Measurements from ENCODE around the gene GALNT18. TPM values are rescaled to one million over a fixed set of nuclear protein-coding genes. Genes with fewer than 3 reads are reported as not detected.

Gene GALNT18
- 1 to 10 TPM; 3.6 to 3.8 TPM for total RNA-seq

GRCh38 chr11:11621573-11622339 is at the start of gene GALNT18:
TSS of gene GALNT18 (minus strand) at chr11:11622005.
- ChIA-PET CTCF (interaction anchor here (0.8 to 1.4 kb wide), 2 partner anchors 9 to 10 kb away, joined by 3 read pairs; no protein-coding TSS in a partner anchor), POLR2A (no interaction called here)

DNA sequence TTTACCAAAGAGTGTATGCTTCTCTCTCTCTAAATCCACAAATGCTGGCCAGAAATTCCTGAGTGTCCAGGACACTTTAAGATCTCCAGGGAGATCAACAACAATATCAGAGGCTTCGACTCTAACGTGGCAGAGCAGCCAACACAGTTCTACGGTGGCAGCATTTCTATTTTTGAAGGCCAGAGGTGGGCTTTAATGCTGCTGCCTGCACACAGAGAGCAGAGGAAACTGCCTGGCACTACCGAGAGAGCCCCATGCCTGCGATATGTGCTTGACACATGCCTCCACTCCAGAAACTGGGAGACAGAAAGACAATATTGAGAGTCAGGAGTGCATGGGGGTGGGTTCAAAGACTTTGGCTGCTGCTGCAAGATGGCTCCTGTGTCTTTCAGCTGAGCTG is 48.8 kb upstream of the GALNT18 start:
- ChIA-PET POLR2A (no interaction called here), CTCF (no interaction called here)

GRCh38 chr11:11669233-11669846 is 47.5 kb upstream of the GALNT18 start:
- CTCF ChIA-PET = no interaction called here

GRCh38 chr11:11668781-11669180 is 47.0 kb upstream of the GALNT18 start:
- POLR2A ChIA-PET = no interaction called here
- CTCF ChIA-PET = no interaction called here

More at GRCh38 chr11:11669233-11669846, 47.5 kb upstream of the GALNT18 start:
- POLR2A ChIA-PET = no interaction called here

DNA sequence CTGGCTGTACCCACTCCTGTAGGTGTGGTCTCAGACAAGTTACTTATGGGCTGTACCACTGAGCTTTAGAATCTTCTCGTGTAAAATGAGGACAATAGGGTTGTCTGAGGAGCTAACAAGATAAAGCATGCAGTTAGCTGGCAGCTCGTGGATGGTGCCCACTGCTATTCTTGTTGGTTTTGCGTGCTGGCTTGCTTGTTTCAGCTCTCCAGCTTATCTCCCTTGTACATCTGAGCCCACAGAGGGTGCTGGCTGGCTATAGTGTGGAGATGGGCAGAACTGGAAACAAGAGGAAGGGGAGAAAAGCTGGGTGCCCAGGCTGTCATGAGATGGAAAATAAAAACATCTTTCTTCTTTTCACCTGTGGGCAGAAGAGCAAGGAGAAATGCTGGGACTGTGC is 46.5 kb upstream of the GALNT18 start:
- POLR2A ChIA-PET = no interaction called here
- CTCF ChIA-PET = no interaction called here

DNA sequence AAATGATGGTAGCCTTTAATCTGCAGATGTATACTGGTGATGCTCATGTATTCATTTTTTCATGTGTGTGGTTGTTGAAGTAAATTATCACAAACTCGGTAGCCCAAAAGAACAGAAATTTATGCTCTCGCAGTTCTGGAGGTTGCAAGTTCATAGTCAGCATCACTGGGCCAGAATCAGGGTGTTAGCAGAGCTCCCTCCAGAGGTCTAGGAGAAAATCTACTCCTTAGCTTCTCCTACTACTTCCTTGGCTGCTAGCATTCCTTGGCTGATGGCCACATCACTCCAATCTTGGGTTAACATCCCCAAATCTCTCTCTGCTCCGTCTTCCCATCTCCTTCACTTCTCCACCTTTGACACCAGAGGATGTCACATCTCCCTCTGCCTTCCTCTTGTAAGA is 45.3 kb upstream of the GALNT18 start:
- POLR2A ChIA-PET = no interaction called here

DNA sequence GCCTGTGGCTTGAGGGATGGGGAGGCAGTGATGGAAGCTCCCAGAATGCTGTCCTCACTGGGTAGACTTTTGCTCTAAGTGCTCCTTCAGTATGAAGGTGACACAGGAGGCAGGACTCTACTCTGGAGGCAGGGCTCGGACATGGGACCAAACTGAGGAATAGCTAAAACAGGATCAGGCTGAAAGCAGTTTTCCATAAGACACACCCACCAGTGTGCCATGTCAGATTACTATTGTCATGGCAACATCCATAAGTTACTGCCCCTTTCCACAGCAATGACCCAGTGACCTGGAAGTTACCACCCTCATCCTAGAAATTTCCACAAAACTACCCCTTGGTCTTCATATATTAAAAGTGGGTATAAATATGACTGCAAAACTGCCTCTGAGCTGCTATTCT is 43.6 kb upstream of the GALNT18 start:
- CTCF ChIA-PET = no interaction called here
- POLR2A ChIA-PET = no interaction called here

More for the DNA sequence above, 45.3 kb upstream of the GALNT18 start:
- CTCF ChIA-PET = no interaction called here

DNA sequence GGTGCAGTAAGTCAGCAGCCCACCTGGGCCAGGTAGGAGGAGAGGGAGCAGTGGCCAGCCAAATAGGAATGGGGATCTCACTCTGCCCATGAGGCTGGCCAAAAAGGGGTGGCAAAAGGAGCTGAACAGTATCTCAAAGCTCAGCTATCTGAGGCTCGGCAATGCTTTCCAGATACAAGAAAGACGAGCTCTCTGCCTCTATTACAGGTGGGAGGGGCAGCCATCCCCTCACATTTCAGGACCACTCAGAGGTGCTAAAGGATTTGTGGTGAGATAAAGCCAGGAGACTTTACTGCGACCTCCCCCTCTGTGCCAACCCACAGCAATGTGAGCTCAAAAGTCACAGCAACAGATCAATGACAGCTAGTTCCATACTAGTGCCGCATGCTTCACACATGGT is 42.1 kb upstream of the GALNT18 start:
- POLR2A ChIA-PET = no interaction called here
- CTCF ChIA-PET = no interaction called here

DNA sequence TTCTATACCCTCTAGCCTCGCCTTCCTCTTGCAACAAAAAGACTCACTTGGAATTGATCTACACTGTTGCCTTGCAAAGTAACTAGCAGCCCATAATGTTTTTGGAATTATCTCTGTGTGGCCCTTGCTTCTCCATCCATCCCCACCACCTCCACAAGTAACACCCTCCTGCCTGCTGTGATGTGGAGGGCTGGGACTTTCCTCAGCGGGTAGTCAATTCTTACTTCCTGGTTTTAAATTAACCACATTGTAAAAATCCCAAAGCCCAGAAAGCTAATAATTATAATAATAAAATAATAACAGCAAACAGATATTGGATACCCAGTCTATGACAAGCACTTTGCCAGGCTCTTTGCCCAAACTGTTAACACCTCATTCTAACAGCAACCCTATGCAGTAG is 40.8 kb upstream of the GALNT18 start:
- POLR2A ChIA-PET = no interaction called here
- CTCF ChIA-PET = no interaction called here

DNA sequence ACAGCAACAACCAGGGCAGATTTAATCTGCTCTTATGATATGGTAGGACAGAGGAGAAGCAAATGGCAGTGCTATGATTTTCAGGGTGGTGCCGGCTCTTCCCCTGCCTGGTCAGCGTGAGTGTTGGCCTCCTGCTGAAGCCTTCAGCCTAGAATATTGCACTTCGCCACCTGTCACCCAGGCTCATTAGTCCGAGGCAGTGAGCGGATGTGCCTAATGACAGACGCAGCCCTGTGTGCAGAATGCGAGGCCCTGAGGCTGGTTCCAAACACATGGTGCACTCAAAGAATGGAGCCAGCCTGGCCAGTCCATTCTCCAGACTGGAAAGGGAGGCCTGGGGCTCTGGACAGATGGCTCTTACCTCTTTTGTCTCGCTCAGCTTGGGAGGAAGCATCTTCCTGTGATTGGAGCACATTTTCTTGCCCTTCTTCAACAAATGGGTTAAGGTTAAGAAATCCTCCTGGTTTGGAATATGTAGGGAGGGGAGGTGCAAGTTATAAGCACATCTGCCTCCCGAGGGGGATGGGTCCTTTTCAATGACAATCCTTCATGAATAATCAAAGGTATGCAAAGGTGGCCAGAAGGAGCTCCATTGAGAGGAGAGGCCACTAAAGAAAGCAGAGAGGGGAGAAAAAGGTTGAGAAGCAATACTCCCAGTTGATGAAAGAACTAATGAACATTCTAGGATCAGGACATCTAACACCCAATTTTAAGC is 39.7 kb upstream of the GALNT18 start:
- ChIA-PET POLR2A (no interaction called here), CTCF (no interaction called here)

GRCh38 chr11:11660363-11660740 is 38.5 kb upstream of the GALNT18 start:
- CTCF ChIA-PET = no interaction called here
- POLR2A ChIA-PET = no interaction called here

DNA sequence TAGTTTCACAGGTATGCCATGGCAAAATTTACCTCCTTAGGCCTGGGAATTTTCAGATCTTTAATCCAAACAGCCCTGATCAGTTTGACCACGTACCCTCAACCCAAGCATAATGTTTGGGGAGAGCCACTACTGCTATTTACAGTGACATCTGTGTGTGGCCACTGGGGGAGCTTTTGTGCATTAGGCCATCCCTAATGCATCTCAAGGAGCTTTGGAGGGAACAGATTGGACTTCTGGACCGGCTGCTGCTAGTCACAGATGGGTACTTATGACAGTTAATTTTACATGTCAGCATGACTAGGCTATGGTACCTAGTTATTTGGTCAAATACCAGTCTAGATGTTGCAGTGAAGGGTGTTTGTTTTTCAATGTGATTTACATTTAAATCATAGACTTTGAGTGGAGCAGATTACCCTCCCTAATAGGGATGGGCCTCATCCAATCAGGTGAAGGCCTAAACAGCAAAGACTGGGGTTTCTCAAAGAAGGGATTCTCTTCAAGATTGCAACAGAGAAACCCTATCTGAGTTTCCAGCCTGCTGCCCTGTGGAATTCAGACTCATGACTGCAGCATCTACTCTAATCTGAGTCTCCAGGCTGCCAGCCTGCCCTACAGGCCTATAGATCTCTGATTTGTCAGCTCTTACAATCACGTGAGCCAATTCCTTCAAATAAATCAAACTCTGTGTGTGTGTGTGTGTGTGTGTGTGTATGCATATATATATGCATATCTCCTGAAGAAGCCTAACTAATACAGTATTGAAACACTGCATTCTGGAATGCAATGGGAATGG is 38.0 kb upstream of the GALNT18 start:
- ChIA-PET CTCF (no interaction called here), POLR2A (no interaction called here)

DNA sequence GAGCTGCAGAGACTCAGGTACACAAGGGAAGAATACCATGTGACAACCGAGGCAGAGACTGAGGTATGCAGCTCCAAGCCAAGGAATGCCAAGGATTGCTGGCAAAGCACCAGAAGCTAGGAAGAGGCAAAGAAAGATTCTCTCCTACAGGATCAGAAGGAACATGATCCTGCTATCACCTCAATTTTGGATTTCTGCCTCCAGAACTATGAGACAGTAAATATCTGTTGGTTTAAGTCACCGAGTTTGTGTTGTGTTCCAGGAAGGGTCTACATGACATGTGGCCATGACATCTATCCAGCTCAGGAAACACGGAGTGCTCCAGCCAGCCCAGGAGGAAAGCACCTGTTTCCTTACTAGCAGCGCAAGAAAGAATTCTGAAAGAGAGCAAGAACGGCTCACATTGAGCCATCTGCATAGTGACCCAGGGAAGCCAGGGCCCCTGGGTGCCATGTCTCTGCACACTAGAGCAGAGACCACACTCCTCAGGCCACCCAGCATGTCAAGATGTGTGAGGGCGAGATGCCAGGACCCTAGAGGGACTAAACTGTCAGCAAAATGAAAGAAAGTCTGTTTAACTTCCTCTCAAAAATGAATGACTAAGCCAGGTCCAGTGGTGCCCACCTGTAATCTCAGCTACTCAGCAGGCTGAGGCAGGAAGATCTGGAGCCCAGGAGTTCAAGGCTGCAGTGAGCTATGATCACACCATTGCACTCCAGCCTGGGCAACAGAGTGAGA is 35.6 kb upstream of the GALNT18 start:
- ChIA-PET CTCF (no interaction called here), POLR2A (no interaction called here)

GRCh38 chr11:11641581-11641980 is 19.8 kb upstream of the GALNT18 start:
- POLR2A ChIA-PET = no interaction called here

GRCh38 chr11:11640996-11641395 is 19.2 kb upstream of the GALNT18 start:
- ChIA-PET CTCF (no interaction called here), POLR2A (no interaction called here)

More at GRCh38 chr11:11641581-11641980, 19.8 kb upstream of the GALNT18 start:
- CTCF ChIA-PET = no interaction called here

DNA sequence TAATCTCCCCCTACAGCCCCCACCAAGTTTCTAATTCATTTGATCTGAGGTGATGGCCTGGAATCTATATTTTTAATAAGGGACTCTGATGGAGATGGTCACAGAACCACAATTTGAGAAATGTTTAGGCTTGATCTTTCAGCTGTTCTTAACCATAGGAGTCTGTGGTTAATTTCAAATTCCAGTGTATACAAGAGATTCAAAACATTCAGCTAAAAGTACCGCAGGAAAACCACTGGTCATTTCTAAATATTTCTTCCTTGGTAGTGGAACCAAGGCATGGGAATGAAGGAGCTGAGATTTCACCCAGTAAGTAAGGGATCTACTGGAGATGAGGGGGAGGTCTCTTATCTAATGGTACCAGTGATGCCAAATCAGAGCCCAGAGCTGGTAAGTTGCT is 18.3 kb upstream of the GALNT18 start:
- CTCF ChIA-PET = no interaction called here
- POLR2A ChIA-PET = no interaction called here

- ChIA-PET POLR2A (no interaction called here), CTCF (no interaction called here)
Observed at GRCh38 chr11:11636671-11637070, 14.9 kb upstream of the GALNT18 start.

DNA sequence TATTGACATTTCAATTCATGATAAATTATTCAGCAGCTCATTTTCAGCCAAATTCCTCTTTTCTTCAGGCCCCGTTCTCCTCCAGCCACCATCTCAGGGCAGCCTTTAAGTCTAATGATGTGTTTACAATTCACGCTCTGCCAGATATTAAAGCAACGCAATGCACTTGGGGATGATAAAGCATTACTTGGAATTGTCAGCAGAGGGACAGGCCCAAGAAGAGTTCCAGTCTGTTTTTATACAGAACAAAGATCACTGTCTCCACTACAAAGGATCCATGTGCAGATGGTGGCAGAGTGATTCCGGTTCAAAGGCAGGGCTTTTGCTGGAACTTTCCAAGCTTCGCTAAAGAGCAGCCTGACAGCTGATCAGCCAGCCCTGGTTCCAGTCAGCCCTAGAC is 13.6 kb upstream of the GALNT18 start:
- ChIA-PET CTCF (interaction anchor here (0.5 kb wide), 1 partner anchor 399 kb away, joined by 3 read pairs; no protein-coding TSS in a partner anchor), POLR2A (no interaction called here)

- POLR2A ChIA-PET = no interaction called here
- CTCF ChIA-PET = no interaction called here
Observed at GRCh38 chr11:11629368-11629767, 7.6 kb upstream of the GALNT18 start.

DNA sequence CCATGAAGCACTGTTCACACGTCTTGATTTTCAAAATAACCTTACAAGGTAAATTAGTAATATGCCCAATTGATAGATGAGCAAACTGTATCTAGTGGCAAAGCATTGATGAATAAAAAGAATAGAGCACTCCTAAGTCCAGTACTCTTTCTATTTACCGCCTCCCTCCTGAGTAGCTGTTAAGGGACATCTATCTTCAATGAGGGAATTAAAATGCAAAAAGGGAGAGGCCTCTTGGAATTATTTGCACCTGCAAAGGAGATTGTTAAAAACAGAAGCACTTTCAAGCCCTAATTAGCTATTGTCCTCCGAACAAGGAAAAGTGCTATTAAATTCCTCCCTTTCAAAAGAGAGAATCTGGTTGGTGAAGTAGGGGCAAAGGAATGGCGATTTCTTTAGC is 6.8 kb upstream of the GALNT18 start:
- POLR2A ChIA-PET = no interaction called here
- CTCF ChIA-PET = interaction anchor here (1.5 kb wide), 1 partner anchor 14 kb away, joined by 3 read pairs; no protein-coding TSS in a partner anchor
